ENCODE results near the gene NFIL3. TPM values are rescaled to one million over a fixed set of nuclear protein-coding genes. Genes with fewer than 3 reads are reported as not detected.
"Not testable (repeated sequence)": the region's sequence is repeated elsewhere in the genome, so short reads cannot be mapped to it uniquely, and the experiment has no call there.

The NFIL3 gene
- total RNA-seq, 1 donor from 2014 or later = 15.1 TPM

DNA sequence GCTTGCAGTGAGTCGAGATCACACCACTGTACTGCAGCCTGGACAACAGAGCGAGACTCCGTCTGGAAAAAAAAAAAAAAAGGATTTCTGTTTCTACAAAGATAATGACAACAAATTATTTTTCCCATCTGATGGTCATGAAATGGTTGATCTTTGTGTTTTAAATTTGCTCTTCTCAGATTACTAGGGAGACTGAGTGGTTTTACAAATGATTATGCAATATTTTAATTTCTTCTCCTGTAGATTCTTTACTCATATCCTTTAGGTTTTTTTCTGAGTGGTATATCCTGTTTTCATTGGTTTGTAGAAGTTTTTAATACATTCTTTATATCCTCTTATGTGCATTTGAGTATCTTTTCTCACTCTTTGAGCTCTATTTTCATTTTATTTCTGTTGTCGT is 41.3 kb downstream of the NFIL3 start:
- Histone ChIP-seq H3K9me3 (ENCODE audit: control insufficient read depth in 3 of 3, low read length in 3 of 3) (no peaks in the 10 kb centered on the region), H3K4me1 (ENCODE audit: control insufficient read depth in 3 of 3, insufficient read depth in 3 of 3, low read length in 3 of 3) (no peaks in the 10 kb centered on the region), H3K9ac (ENCODE audit: low read depth in 1 of 3, low read length in 3 of 3) (no peak overlapping the region), H3K27me3 (ENCODE audit: control insufficient read depth in 3 of 3, insufficient read depth in 3 of 3, low read length in 3 of 3) (no peaks in the 10 kb centered on the region), H3K36me3 (ENCODE audit: control insufficient read depth in 3 of 3, insufficient read depth in 3 of 3, low read length in 3 of 3) (no peaks in the 10 kb centered on the region), H3K27ac (ENCODE audit: low read depth, low read length) (no peak overlapping the region), H3K4me3 (ENCODE audit: low read length in 3 of 3) (no peak overlapping the region)

GRCh38 chr9:91379426-91379825 is 44.2 kb downstream of the NFIL3 start:
- H3K9ac ChIP-seq (ENCODE audit: low read depth in 1 of 3, low read length in 3 of 3) = no peak overlapping the region
- no peaks in the 10 kb centered on the region for H3K36me3 ChIP-seq (ENCODE audit: control insufficient read depth in 3 of 3, insufficient read depth in 3 of 3, low read length in 3 of 3)
- no peak overlapping the region for H3K4me3 ChIP-seq (ENCODE audit: low read length in 3 of 3)
- H3K4me1 ChIP-seq (ENCODE audit: control insufficient read depth in 3 of 3, insufficient read depth in 3 of 3, low read length in 3 of 3) = no peaks in the 10 kb centered on the region
- H3K27ac ChIP-seq (ENCODE audit: low read depth, low read length) = no peak overlapping the region
- H3K9me3 ChIP-seq (ENCODE audit: control insufficient read depth in 3 of 3, low read length in 3 of 3) = no peaks in the 10 kb centered on the region
- H3K27me3 ChIP-seq (ENCODE audit: control insufficient read depth in 3 of 3, insufficient read depth in 3 of 3, low read length in 3 of 3) = no peaks in the 10 kb centered on the region

GRCh38 chr9:91378695-91379127 is 44.9 kb downstream of the NFIL3 start:
- no peak overlapping the region for H3K27ac ChIP-seq (ENCODE audit: low read depth, low read length)
- H3K27me3 ChIP-seq (ENCODE audit: control insufficient read depth in 3 of 3, insufficient read depth in 3 of 3, low read length in 3 of 3) = no peaks in the 10 kb centered on the region
- H3K4me1 ChIP-seq (ENCODE audit: control insufficient read depth in 3 of 3, insufficient read depth in 3 of 3, low read length in 3 of 3) = no peaks in the 10 kb centered on the region
- H3K9me3 ChIP-seq (ENCODE audit: control insufficient read depth in 3 of 3, low read length in 3 of 3) = no peaks in the 10 kb centered on the region
- no peak overlapping the region for H3K9ac ChIP-seq (ENCODE audit: low read depth in 1 of 3, low read length in 3 of 3)
- H3K4me3 ChIP-seq (ENCODE audit: low read length in 3 of 3) = no peak overlapping the region
- no peaks in the 10 kb centered on the region for H3K36me3 ChIP-seq (ENCODE audit: control insufficient read depth in 3 of 3, insufficient read depth in 3 of 3, low read length in 3 of 3)

DNA sequence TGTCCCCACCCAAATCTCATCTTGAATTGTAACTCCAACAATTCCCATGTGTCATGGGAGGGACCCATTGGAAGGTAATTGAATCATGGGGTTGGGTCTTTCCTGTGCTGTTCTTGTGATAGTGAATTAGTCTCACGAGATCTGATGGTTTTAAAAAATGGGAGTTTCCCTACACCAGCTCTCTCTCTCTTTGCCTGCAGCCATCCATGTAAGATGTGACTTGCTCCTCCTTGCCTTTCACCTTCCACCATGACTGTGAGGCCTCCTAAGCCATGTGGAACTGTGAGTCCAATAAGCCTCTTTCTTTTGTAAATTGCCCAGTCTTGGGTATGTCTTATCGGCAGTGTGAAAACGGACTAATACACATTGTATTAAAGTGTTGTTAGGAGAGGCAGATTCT is 45.6 kb downstream of the NFIL3 start:
- H3K36me3 ChIP-seq (ENCODE audit: control insufficient read depth in 3 of 3, insufficient read depth in 3 of 3, low read length in 3 of 3); H3K4me3 ChIP-seq (ENCODE audit: low read length in 3 of 3); H3K9ac ChIP-seq (ENCODE audit: low read depth in 1 of 3, low read length in 3 of 3); H3K4me1 ChIP-seq (ENCODE audit: control insufficient read depth in 3 of 3, insufficient read depth in 3 of 3, low read length in 3 of 3); H3K9me3 ChIP-seq (ENCODE audit: control insufficient read depth in 3 of 3, low read length in 3 of 3); H3K27me3 ChIP-seq (ENCODE audit: control insufficient read depth in 3 of 3, insufficient read depth in 3 of 3, low read length in 3 of 3); H3K27ac ChIP-seq (ENCODE audit: low read depth, low read length): not testable (repeated sequence)

DNA sequence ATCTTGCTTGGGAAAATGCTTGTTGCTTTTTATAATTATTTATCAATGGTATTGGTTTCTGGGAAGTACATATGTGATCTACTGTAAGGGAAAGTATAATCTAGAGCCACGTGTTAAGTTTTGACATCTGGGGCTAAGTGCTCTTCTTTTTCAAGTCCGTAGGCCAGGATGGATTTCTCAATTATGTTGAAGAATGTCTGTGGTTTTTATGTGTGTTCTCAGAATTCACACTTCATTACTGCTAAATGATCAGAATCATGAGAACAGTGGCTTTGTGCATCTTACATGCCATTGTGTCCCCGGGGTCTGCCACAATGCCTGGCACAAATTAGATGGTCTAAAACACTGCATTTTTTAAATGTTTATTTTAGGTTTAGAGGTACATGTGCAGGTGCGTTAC is 47.4 kb downstream of the NFIL3 start:
- no peak overlapping the region for H3K27ac ChIP-seq (ENCODE audit: low read depth, low read length)
- H3K4me1 ChIP-seq (ENCODE audit: control insufficient read depth in 3 of 3, insufficient read depth in 3 of 3, low read length in 3 of 3) = no peaks in the 10 kb centered on the region
- H3K4me3 ChIP-seq (ENCODE audit: low read length in 3 of 3) = no peak overlapping the region
- no peaks in the 10 kb centered on the region for H3K27me3 ChIP-seq (ENCODE audit: control insufficient read depth in 3 of 3, insufficient read depth in 3 of 3, low read length in 3 of 3)
- no peaks in the 10 kb centered on the region for H3K36me3 ChIP-seq (ENCODE audit: control insufficient read depth in 3 of 3, insufficient read depth in 3 of 3, low read length in 3 of 3)
- H3K9me3 ChIP-seq (ENCODE audit: control insufficient read depth in 3 of 3, low read length in 3 of 3) = no peaks in the 10 kb centered on the region
- no peak overlapping the region for H3K9ac ChIP-seq (ENCODE audit: low read depth in 1 of 3, low read length in 3 of 3)

- Histone ChIP-seq H3K36me3 (ENCODE audit: control insufficient read depth in 3 of 3, insufficient read depth in 3 of 3, low read length in 3 of 3) (no peaks in the 10 kb centered on the region), H3K27ac (ENCODE audit: low read depth, low read length) (no peak overlapping the region), H3K4me3 (ENCODE audit: low read length in 3 of 3) (no peak overlapping the region), H3K9ac (ENCODE audit: low read depth in 1 of 3, low read length in 3 of 3) (no peak overlapping the region), H3K27me3 (ENCODE audit: control insufficient read depth in 3 of 3, insufficient read depth in 3 of 3, low read length in 3 of 3) (no peaks in the 10 kb centered on the region), H3K9me3 (ENCODE audit: control insufficient read depth in 3 of 3, low read length in 3 of 3) (no peaks in the 10 kb centered on the region), H3K4me1 (ENCODE audit: control insufficient read depth in 3 of 3, insufficient read depth in 3 of 3, low read length in 3 of 3) (no peaks in the 10 kb centered on the region)
Measured at GRCh38 chr9:91374939-91375338, 48.7 kb downstream of the NFIL3 start.

DNA sequence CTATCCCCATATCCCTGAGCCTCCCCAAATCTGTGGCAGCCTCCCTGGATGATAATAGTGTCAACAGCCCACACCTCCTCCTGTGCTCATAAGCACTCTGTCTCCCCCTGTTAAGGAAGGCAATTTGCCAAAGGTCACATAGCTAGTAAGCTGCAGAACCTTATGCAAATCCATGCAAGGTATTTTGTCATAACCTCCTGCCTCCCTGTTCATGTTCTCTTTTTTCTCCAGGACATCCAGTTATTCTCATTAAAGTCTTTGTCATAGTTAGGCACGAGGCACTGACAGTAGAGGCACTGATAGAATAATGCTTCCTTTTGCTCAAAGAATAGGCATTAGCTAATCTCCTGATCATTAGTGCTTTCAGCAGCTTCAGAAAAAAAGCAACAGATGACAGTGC is 51.7 kb downstream of the NFIL3 start:
- Histone ChIP-seq H3K4me3 (ENCODE audit: low read length in 3 of 3) (no peak overlapping the region), H3K27ac (ENCODE audit: low read depth, low read length) (no peak overlapping the region), H3K4me1 (ENCODE audit: control insufficient read depth in 3 of 3, insufficient read depth in 3 of 3, low read length in 3 of 3) (no peaks in the 10 kb centered on the region), H3K27me3 (ENCODE audit: control insufficient read depth in 3 of 3, insufficient read depth in 3 of 3, low read length in 3 of 3) (no peaks in the 10 kb centered on the region), H3K36me3 (ENCODE audit: control insufficient read depth in 3 of 3, insufficient read depth in 3 of 3, low read length in 3 of 3) (no peaks in the 10 kb centered on the region), H3K9ac (ENCODE audit: low read depth in 1 of 3, low read length in 3 of 3) (no peak overlapping the region), H3K9me3 (ENCODE audit: control insufficient read depth in 3 of 3, low read length in 3 of 3) (no peaks in the 10 kb centered on the region)

- not testable (repeated sequence) for H3K4me3 ChIP-seq (ENCODE audit: low read length in 3 of 3); H3K27ac ChIP-seq (ENCODE audit: low read depth, low read length); H3K9me3 ChIP-seq (ENCODE audit: control insufficient read depth in 3 of 3, low read length in 3 of 3); H3K27me3 ChIP-seq (ENCODE audit: control insufficient read depth in 3 of 3, insufficient read depth in 3 of 3, low read length in 3 of 3); H3K4me1 ChIP-seq (ENCODE audit: control insufficient read depth in 3 of 3, insufficient read depth in 3 of 3, low read length in 3 of 3); H3K9ac ChIP-seq (ENCODE audit: low read depth in 1 of 3, low read length in 3 of 3); H3K36me3 ChIP-seq (ENCODE audit: control insufficient read depth in 3 of 3, insufficient read depth in 3 of 3, low read length in 3 of 3)
Measured at GRCh38 chr9:91370006-91370405, 53.6 kb downstream of the NFIL3 start.

GRCh38 chr9:91364702-91365101 is 58.9 kb downstream of the NFIL3 start:
- H3K9ac ChIP-seq (ENCODE audit: low read depth in 1 of 3, low read length in 3 of 3) = no peak overlapping the region
- H3K27me3 ChIP-seq (ENCODE audit: control insufficient read depth in 3 of 3, insufficient read depth in 3 of 3, low read length in 3 of 3) = no peaks in the 10 kb centered on the region

GRCh38 chr9:91364005-91364404 is 59.6 kb downstream of the NFIL3 start:
- Histone ChIP-seq H3K27me3 (ENCODE audit: control insufficient read depth in 3 of 3, insufficient read depth in 3 of 3, low read length in 3 of 3) (no peaks in the 10 kb centered on the region), H3K4me3 (ENCODE audit: low read length in 3 of 3) (no peak overlapping the region), H3K4me1 (ENCODE audit: control insufficient read depth in 3 of 3, insufficient read depth in 3 of 3, low read length in 3 of 3) (peaks cover 14 to 17% (median 16%) of the 10 kb centered on the region in 3 donors), H3K27ac (ENCODE audit: low read depth, low read length) (no peak overlapping the region), H3K9me3 (ENCODE audit: control insufficient read depth in 3 of 3, low read length in 3 of 3) (no peaks in the 10 kb centered on the region), H3K36me3 (ENCODE audit: control insufficient read depth in 3 of 3, insufficient read depth in 3 of 3, low read length in 3 of 3) (peaks cover 0 to 2% (median 0%) of the 10 kb centered on the region in 3 donors), H3K9ac (ENCODE audit: low read depth in 1 of 3, low read length in 3 of 3) (no peak overlapping the region)

More at GRCh38 chr9:91364702-91365101, 58.9 kb downstream of the NFIL3 start:
- Histone ChIP-seq H3K36me3 (ENCODE audit: control insufficient read depth in 3 of 3, insufficient read depth in 3 of 3, low read length in 3 of 3) (no peaks in the 10 kb centered on the region), H3K4me3 (ENCODE audit: low read length in 3 of 3) (no peak overlapping the region), H3K9me3 (ENCODE audit: control insufficient read depth in 3 of 3, low read length in 3 of 3) (no peaks in the 10 kb centered on the region), H3K27ac (ENCODE audit: low read depth, low read length) (no peak overlapping the region), H3K4me1 (ENCODE audit: control insufficient read depth in 3 of 3, insufficient read depth in 3 of 3, low read length in 3 of 3) (peaks cover 12 to 15% (median 14%) of the 10 kb centered on the region in 3 donors)
